GM18498 (cell line): ENCODE results near the gene COL4A2.

Source experiments
- ATAC-seq: cut with Tn5 transposase; IDR thresholded peaks from one replicate; pipeline ENCODE4 v1.9.1; 2021; ENCODE audit warnings: mild to moderate bottlenecking, moderate library complexity; ENCODE audit not compliant: unreplicated experiment

Gene COL4A2

DNA sequence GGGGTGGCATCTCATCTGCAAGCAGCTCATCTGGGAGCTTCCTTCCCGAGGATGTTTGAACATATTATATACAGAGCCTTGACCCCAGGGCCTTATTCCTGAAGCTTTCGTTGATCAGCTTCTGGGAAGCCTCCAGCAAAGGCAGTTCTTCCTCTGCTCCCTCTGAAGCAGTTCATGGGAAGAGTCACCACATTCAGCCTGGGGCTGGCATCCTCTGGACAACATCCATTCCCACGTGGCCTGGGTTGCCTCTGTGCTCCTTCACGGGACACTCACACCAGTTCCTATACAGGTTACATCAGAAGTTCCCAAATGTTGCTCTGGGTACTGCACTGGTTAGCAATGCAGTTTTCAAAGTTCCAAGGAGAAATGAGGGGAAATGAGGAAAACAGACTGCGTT lies 29.6 kb downstream of the COL4A2 start:
- no peak for ATAC-seq

DNA sequence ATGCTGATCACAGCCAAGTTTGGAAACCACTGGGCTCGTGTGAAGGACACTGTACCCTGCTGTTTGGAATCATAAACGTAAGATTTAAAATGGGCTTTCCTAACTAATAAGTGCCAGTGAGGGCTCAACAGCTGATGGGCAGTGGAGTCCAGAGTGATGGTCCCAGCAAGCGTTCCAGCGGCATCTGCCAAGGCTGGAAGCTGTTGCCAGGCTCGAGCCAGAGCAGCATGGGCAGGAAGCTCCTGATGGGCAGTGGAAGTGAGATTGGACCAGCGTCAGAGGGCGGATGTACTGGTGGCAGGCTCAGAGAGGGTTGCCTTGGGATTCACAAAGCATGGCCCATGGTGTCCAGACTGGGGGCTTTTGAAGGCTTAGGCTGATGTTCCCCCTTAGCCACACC lies 30.2 kb downstream of the COL4A2 start:
- no peak for ATAC-seq

DNA sequence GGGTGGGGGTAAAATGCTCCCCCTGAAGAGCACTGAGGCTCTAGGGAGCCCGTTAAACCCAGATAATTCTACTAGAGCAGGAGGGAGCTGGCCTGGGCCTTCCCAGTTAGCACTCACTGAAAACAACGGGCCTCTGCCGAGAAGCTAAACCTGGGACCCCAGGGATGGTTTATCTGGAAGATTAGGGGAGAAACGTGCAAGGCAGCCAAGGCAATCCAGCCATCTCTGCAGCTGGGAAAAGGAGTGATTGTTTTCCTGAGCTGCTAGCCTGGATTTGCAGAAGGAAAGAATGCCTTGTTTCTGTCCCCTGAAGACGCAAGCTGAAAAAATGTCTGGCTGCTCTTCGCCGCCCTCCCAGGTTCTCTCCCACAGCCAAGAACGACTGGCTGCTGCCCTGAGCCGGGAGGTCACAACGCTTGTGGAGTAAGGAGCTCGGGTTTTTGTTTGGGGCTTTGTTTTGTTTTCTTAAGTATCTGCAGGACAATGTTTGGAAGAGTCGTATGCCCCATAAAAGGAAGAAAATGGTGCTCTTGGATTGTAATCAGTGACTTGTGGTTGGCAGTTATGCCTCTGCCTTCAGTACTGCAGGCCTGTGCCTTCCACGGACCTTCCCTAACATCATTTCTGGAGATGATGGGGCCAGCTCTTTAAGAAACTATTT lies 31.5 kb downstream of the COL4A2 start:
- ATAC-seq: no peak

DNA sequence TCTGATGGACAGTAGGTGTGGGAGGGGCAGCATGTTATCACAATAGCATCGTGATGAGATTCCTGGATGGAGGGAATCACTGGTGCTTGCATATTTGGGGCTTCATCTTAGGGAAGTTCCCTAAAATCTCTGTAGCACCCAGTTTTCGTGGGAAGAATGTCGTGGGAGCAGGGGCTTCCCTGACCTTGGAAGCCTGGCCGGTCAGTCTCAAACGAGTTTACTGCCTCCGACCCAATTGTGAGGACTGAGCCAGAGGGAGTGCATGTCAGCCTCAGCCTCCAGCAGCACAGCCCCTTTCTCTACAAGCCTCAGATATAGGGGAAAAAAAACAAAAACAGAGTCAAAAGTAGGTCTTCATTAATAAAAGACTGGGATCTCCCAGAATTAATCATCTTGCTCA lies 32.2 kb downstream of the COL4A2 start:
- no peak for ATAC-seq

DNA sequence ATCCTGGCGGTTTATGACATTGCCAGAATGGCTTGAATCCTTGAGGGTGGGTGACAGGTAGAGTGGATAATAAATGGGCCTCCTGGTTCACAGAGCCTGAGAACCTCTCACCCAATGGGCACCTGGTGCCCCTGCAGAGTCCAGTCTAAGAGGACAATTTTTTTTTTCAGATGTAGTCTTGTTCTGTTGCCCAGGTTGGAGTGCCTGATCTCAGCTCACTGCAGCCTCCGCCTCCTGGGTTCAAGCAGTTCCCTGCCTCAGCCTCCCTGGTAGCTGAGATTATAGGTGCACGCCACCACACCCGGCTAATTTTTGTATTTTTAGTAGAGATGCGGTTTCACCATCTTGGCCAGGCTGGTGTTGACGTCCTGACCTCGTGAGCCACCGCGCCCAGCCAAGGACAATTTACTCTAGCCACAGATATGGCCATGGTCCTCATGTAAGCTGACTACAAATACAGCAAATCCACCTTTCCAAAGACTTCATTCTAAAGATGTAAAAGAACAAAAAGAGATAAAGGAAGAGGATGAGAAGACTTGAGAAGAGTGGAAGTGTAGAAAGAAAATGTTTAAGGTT lies 33.0 kb downstream of the COL4A2 start:
- ATAC-seq: no peak

DNA sequence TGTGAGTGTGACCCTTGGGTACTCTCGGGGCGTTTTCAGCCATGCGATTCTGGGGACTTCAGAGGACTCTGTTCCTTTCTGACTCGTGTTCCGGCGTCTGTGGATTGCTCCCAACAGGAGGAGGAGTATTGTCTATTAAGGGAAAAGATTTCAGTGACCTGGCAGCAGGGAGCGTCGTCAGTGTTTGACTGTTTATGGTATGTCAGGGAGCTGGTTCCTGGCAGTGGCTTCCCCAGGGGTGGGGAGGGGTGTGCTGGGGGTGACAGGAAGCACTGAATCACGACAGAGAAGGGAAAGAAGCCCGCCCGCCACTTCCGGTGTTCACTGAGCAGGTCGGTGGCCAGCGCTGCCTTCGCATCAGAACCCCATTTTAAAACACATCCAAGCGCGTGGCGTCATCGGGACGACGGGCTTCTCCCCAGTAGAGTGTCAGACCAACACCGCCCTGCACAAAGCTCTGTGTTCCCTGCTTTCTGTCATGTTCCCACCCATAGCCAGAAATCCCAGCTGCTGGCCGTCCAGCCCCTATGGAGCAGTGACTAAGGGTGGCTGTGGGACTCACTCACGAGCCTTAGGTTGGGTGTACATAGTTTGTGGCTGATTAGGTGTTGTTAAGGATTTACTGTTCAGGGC lies 33.8 kb downstream of the COL4A2 start:
- ATAC-seq: no peak

DNA sequence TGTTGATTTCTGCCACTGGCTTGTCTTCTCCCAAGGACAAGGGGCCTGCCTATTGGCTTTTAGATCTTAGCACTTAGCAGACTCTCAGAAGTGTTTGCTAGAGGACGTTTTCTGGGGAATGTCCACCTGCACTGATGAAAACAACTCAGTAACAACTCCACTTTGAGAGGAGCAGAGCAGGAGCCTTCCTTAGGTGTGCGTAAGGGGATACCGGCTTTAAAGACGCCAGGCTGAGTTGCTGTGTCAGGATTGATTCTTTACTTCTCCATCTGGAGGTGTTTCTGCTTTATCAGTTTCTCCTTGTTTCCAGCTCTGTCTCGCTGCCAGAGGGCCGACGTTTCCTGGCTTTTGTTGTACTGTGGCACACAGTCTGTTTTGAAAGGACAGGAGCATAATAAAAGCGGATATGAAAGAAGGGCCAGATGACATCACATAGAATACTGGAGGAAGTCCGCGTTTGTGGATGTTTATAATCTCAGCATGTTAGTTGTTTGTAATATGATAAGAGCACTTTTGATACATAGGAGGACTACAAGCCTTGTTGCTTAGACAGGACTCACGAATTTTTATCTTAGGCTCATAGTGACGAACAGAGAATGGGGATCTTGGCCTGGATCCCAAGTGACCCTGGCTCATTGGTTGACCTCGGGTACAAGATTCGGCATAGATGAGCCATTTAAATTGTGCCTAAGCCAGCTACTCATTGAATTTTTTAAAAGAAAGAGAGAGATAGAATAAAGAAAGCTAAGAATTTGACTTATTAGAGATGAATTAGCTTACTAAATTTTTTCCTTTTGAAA lies 34.6 kb downstream of the COL4A2 start:
- no peak for ATAC-seq

DNA sequence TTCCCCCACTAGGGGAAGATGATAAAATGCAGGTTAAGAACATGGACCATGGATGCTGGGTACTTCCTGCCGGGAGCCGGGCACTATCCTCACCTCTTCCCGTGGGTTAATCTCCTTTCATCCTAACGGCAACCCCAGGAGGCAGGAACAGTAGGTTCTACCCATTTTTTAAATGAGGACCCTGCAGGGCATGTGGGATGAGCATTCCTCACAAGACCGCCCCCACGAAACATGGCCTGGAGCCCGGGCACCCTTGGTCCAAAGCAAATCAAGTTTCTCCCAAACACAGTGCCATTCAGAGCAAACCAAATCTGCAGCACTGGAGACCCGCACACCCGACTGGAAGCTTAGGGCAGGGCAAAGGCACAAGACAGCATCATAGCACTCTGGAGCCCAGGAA lies 35.4 kb downstream of the COL4A2 start:
- no peak for ATAC-seq

DNA sequence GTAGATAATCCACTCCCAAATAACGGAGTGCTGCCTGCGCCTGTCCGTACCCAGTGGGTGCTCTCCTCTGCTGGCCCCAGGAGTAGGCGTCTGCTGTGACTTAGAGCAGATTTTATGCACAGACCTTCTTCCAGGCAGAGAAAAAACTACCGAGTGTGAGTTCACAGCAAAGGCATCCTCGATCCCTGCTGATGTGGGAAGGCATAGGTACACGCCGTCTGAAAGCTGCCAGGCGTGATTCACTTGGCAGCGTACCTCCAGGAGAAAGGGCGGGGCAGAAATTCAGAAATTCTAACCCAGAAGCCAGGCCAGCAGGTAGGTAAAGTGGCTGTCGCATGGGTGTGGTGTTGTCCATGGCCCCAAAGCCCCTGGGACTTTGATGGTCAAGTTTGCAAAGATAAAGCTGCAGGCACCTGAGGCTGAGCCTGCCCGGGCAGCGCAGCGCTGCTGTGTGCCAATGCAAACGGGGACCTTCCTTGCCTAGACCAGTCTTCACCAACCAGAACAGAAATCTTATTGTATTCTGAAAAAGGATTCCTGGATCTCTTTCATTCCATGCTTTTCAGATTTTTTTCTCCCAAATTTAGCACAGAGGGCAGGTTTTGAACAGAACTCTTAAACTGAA lies 36.3 kb downstream of the COL4A2 start:
- no peak for ATAC-seq

DNA sequence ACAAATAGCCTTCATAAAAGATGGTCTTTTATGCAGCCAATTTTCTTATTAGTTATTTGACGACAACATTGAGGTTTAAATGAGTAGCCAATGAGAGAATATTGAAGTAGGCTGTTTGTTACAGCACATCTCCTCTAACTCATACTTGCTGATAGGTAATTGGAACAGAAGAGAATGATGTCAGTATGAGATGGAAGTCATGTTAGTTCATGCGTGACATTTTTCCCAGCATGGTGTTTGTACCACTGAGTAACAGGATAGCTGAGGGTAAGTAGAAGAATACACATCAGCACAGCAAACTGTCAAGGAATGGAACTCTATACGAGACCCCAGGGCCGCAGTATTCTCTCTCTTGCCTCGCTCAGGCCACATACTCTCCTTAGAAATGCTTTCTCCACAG lies 37.2 kb downstream of the COL4A2 start:
- no peak for ATAC-seq

DNA sequence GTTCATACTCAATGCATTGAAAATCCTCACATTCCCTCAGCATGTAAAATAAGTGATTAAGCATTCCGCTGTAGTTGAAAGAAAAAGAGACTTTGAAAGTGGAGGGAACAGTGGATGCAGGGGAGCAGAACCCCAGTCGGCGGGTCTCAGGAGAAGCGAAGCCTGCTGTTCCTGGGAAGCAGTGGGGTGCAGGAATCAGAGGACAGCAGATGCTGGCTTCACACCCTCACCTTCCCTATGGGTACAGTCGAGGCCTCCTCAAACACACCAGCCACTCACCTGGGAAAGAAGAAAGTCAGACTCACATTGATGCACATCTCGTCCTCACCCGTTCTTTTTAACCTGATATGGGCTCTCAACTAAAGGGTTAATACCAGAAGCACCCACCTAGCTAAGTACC lies 38.2 kb downstream of the COL4A2 start:
- no peak for ATAC-seq

DNA sequence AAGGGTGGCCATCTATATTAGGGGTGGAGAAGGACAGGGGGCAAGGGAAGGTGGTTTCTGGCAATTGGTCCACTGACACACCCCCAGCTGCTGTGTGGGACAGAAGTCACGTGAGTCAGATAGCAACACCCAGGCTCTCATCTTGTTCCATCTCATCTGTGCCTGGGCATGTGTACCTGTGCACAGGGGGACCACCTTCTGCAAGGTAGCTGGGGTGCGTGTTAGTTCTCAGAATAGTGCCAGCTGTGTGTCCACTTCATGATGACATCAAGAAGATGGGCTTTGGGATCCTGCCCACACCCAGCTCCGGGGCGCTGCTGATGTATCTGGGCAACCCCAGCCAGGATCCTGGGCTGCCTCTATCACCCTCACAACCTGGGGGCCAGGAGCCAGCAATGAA lies 38.6 kb downstream of the COL4A2 start:
- ATAC-seq: no peak

DNA sequence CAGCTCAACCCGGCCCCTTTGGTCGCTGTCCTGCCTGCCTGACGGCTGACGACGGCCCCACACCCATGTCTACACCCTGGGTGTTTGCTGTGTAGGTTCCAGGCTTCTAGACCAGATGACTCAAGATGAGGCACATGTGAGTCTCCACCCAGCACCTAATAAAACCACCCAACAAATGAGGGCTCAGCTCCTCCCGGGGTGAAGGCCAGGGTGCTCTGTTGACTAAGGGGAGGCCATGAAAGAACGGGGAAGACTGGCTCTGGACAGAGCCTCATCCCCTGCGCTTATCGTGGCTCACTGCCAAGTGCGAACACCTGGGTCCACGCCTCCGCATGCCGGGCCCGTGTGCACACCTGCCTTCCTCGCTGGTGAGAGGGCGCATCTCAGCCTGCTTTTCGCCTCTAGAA lies 39.6 kb downstream of the COL4A2 start:
- no peak for ATAC-seq

DNA sequence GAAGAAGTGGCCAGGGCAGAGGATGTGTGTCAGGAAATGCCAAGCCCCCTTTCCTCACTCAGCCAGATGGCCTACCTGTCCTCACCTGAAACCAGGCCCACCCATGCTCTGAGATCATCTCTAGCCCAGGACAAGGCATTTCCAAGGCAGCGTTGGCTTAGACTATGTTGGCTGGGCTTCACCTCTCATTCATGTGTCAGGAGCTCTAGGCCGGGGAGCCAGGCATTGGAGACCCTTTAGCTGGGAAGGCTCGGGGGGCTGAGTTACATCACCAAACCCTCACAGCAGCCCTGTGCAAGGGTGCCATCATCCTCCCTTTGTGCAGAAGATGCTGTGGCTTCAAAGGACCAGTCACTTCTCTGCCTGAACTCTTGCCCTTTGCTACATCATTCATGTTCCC lies 40.0 kb downstream of the COL4A2 start:
- no peak for ATAC-seq

DNA sequence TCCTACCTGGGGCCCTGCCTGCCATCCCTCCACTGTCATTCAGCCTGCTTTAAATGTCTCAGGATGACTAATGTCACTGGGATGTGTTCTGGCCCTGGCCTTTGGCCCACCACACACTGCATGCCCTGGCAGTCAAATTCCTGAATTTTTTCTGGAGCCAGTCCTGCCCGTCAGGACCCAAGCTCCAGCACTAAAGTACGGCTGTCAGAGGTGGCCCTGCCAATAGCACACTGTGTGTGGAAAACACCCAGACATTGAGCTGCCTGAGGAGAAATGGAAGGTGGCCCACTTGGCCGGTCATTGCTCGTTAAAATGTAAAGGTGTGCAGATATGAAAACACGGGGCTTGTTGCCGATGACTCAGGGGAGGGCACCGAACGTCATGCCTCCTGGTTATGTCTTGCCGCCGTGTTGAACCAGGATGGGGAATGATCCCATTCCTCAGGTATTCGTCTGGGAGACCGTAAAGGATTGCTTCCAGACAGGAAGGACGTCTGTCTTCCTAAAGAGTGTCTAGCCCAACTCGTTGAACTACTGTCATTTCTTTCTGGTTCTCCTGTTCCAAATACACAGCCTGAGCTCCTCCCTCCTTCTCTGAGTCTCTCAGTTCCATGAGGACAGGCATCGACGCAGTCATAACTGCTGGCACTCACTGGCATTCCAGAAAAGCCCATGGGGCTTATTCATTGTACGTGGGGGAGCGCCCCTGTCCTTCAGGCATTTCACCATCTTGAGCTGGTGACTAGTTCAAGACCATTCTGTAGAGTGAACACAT lies 40.6 kb downstream of the COL4A2 start:
- ATAC-seq: no peak

DNA sequence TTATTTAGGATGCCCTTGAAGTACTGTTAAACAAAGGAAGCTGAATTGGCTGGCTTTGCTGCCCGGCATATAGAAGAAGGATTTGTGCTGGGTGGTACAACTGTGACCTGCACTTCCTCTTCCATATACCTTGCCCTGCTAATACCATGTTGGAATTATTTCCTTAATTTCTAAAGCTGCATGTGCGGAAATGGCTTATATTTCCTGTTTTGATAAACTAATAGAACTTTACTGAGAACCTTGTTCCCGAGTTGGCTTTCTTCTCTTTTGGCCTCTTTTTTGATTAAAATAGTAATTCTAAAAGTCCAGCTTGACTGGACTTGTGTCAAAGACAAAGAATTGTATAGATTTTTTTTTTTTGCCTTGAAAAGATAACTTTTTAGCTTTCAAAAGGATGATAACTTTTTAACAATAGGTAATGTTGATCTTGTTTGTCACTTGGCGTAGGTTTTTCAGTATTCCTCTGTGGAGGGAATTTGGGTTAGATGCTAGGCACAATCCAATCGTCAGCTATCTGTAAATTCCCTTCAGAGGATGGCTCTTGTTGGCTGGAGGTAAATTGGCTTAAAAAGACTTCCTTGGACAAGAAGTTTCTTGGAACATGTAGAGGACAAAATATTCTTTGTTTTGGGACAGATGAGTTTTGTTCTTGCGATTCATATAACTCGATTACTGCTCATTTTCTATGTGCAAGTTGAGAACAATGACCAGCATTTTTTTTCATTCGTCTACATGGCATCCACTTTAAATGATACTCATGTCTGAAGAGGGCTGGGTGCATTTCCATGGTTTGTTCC lies 41.4 kb downstream of the COL4A2 start:
- ATAC-seq: no peak

DNA sequence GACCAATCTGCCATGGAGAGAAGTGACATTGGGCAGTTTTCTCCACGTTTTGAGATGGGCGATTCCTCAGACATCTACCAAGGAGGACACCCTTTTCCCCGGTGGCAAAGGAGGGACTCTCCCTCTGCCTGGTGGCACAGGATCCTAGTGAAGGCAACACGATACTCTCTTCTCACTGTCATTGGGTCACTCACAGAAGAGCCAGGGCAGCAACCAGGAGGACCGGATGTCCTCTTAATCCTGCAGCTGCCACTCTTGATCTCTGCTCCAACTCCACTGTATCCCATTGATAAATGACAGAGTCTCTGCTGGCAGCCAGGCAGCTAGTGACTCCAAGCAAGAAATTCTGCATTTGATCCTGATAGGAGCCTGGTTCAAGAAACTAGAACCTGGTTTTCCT lies 42.2 kb downstream of the COL4A2 start:
- ATAC-seq: no peak

DNA sequence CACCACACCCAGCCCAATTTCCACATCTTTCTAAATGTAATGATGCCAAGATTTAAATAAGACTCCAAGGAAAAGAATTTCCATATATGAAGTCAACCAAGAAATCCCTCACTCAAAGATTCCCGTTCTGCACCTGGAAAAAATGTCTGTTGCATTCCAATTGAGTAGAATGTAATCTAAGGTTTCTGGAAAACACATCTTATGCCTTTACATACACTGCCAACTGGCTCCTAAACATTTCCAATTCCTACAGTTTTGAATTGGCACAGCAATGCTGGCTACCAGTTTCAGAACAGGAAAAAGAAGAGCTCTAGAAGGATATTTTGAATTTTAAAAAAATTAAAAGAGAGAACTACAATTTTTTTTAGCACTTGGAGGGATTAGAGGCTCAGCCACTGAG lies 43.0 kb downstream of the COL4A2 start:
- no peak for ATAC-seq

DNA sequence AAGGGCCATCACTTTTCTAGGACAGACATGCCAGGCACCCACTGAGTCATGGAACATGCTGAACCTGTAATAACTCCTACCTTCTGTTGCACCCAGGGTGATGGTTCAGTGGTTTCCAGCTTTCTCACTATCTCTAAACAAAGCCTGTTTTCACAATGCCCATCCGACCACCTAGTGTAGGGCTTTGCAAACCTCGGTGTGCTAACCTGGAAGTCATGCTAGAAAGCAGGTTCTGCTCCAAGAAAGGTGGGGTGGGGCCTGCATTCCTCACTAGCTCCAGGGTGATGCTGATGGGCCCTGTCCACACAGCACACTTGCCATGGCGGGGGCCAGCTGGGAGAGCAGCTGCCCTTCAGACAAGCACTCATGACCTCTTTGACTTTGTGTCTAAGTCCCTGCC lies 43.4 kb downstream of the COL4A2 start:
- no peak for ATAC-seq
